ENCODE measurements around the gene STX19.

STX19 gene

GRCh38 chr3:94043285-94043684 lies 14.9 kb upstream of the STX19 start:
- POLR2A ChIA-PET: no interaction called here

DNA sequence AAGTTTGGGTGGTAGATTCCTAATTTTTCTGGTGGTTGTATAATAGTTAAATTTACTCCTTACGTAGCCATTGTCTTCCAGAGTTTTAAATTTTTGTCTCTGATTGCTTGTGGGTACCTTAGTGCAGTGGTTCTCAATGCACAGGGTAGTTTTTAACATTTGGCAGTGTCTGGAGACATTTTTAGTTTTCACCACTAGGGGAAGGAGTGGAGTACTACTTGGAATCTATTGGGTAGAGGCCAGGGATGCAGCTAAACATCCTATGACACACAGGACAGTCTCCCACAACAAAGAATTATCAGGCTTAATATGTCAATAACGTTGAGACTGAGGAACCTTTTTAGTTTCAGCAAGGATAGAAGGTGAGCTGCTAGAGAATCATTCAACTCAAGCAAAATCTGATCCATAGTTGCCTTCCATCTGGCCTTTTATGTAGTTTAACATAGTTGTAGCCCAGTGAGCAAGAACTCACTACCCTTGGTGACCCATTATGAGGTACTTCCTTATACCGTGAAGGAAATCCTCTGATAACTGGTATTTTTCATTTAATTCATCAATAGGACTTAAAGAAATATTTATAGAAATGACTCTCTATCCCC lies 8.6 kb upstream of the STX19 start:
- no peak for DNase-seq (ENCODE audit: low read depth, low spot score)
- POLR2A ChIA-PET: no interaction called here
- CTCF ChIA-PET: interaction anchor here (0.7 to 3.1 kb wide), 13 partner anchors 9 to 34 kb away, joined by 3 to 10 read pairs (median 5); partner anchors contain the start of gene STX19
- TF ChIP-seq CTCF (IDR thresholded peaks at IDR 0.05; ENCODE audit: insufficient read depth, low read length, missing control alignments): peak; percentile 43
- no peak overlapping the region for H3K4me3 ChIP-seq (ENCODE audit: low read depth, low read length)

More at GRCh38 chr3:94043285-94043684, 14.9 kb upstream of the STX19 start:
- no peak overlapping the region for H3K4me3 ChIP-seq (ENCODE audit: low read depth, low read length)
- CTCF ChIA-PET: no interaction called here
- TF ChIP-seq CTCF (IDR thresholded peaks at IDR 0.05; ENCODE audit: insufficient read depth, low read length, missing control alignments): no peak
- DNase-seq (ENCODE audit: low read depth, low spot score): no peak

GRCh38 chr3:94026623-94027022 lies 1.8 kb downstream of the STX19 start:
- no peak overlapping the region for H3K4me3 ChIP-seq (ENCODE audit: low read depth, low read length)
- no peak for TF ChIP-seq CTCF (IDR thresholded peaks at IDR 0.05; ENCODE audit: insufficient read depth, low read length, missing control alignments)
- ChIA-PET CTCF (interaction anchor here (1.0 to 1.5 kb wide), 3 partner anchors 9 to 23 kb away, joined by 4 to 5 read pairs (median 5); no protein-coding TSS in a partner anchor), POLR2A (no interaction called here)
- no peak for DNase-seq (ENCODE audit: low read depth, low spot score)

DNA sequence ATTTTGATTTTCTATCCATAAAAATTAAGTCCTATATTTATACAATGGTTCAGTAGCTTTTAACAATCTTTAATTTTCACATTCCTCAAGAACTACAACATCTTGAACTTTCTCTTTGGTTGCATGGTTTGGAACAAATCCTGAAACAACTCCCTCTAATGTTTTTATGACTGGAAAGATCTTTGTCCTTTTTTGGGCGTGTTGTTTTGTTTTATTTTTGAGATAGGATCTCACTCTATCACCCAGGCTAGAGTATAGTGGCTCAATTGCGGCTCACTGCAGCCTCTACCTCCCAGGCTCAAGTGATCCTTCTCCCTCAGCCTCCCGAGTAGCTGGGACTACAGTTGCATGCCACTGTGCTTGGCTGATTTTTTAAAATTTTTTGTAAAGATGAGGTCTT lies 4.0 kb downstream of the STX19 start:
- H3K4me3 ChIP-seq (ENCODE audit: low read depth, low read length): no peak overlapping the region
- no peak for DNase-seq (ENCODE audit: low read depth, low spot score)
- ChIA-PET POLR2A (no interaction called here), CTCF (interaction anchor here (0.8 to 1.6 kb wide), 4 partner anchors 8 to 45 kb away, joined by 4 to 6 read pairs (median 5); no protein-coding TSS in a partner anchor)
- TF ChIP-seq CTCF (IDR thresholded peaks at IDR 0.05; ENCODE audit: insufficient read depth, low read length, missing control alignments): no peak

DNA sequence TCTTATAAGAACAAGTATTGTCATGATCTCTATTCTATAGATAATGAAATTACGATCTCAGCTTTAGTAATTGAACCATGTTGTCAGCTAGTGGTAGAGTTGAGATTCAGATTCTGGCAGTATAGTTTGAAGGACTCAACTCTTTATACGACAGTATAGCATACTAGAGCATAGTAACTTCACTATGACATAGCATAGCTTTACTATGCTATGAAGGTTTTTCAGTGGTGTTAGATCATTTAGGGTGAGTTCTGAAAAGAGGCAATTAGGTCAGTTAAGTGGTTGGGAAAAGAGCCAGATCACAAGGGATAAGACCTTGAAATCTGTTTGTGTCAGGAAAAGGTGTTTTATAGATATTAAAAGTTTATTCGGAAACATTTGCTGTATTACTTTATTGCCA lies 8.1 kb downstream of the STX19 start:
- ChIA-PET POLR2A (no interaction called here), CTCF (interaction anchor here (0.9 to 1.4 kb wide), 6 partner anchors 12 to 49 kb away, joined by 3 to 5 read pairs (median 4); partner anchors contain the start of genes DHFR2 and NSUN3)
- no peak overlapping the region for H3K4me3 ChIP-seq (ENCODE audit: low read depth, low read length)
- no peak for TF ChIP-seq CTCF (IDR thresholded peaks at IDR 0.05; ENCODE audit: insufficient read depth, low read length, missing control alignments)
- no peak for DNase-seq (ENCODE audit: low read depth, low spot score)

- no peak overlapping the region for H3K4me3 ChIP-seq (ENCODE audit: low read depth, low read length)
- no peak for TF ChIP-seq CTCF (IDR thresholded peaks at IDR 0.05; ENCODE audit: insufficient read depth, low read length, missing control alignments)
- CTCF ChIA-PET: interaction anchor here (0.9 to 1.2 kb wide), 3 partner anchors 15 to 43 kb away, joined by 3 to 5 read pairs (median 4); partner anchors contain the start of genes DHFR2 and NSUN3
- POLR2A ChIA-PET: no interaction called here
- DNase-seq (ENCODE audit: low read depth, low spot score): no peak
These were observed 8.7 kb downstream of the STX19 start for GRCh38 chr3:94019659-94020058.

Measured in AG04449 (cell line).